ENCODE data around the gene FBN2. TPM values are rescaled to one million over a fixed set of nuclear protein-coding genes. Genes with fewer than 3 reads are reported as not detected.

Gene FBN2
- 0.11 TPM for polyA plus RNA-seq (2012; ENCODE audit: missing spikeins)

GRCh38 chr5:128538000-128538249 is at the start of gene FBN2:
FBN2 (minus strand) TSS chr5:128538245; CDS start chr5:128537603, 642 bp downstream.
- FAIRE-seq (no peak), DNase-seq (ENCODE audit: insufficient read length) (no peak)
- no peak for TF ChIP-seq POLR2AphosphoS5 (IDR thresholded peaks at IDR 0.05; ENCODE audit: low read depth, low read length)

- no peak for FAIRE-seq
- TF ChIP-seq POLR2A (IDR thresholded peaks at IDR 0.05; ENCODE audit: low read depth, low read length) (no peak), TAF1 (IDR thresholded peaks at IDR 0.05; ENCODE audit: borderline replicate concordance, low read depth, low read length) (no peak), POLR2AphosphoS5 (IDR thresholded peaks at IDR 0.05; ENCODE audit: low read depth, low read length) (no peak)
Measured at GRCh38 chr5:128587275-128587674, 49.2 kb upstream of the FBN2 start.

GRCh38 chr5:128586848-128587247 is 48.8 kb upstream of the FBN2 start:
- FAIRE-seq (no peak), DNase-seq (ENCODE audit: insufficient read length) (no peak)
- TF ChIP-seq POLR2AphosphoS5 (IDR thresholded peaks at IDR 0.05; ENCODE audit: low read depth, low read length) (no peak), TAF1 (IDR thresholded peaks at IDR 0.05; ENCODE audit: borderline replicate concordance, low read depth, low read length) (no peak), POLR2A (IDR thresholded peaks at IDR 0.05; ENCODE audit: low read depth, low read length) (no peak)

More at GRCh38 chr5:128587275-128587674, 49.2 kb upstream of the FBN2 start:
- DNase-seq (ENCODE audit: insufficient read length) = no peak

- DNase-seq (ENCODE audit: insufficient read length) = no peak
- TF ChIP-seq TAF1 (IDR thresholded peaks at IDR 0.05; ENCODE audit: borderline replicate concordance, low read depth, low read length) (no peak), POLR2AphosphoS5 (IDR thresholded peaks at IDR 0.05; ENCODE audit: low read depth, low read length) (no peak), POLR2A (IDR thresholded peaks at IDR 0.05; ENCODE audit: low read depth, low read length) (no peak)
- FAIRE-seq = no peak
Measured at GRCh38 chr5:128579639-128580038, 41.6 kb upstream of the FBN2 start.

GRCh38 chr5:128579093-128579492 is 41.0 kb upstream of the FBN2 start:
- FAIRE-seq = no peak
- TF ChIP-seq POLR2A (IDR thresholded peaks at IDR 0.05; ENCODE audit: low read depth, low read length) (no peak), POLR2AphosphoS5 (IDR thresholded peaks at IDR 0.05; ENCODE audit: low read depth, low read length) (no peak), TAF1 (IDR thresholded peaks at IDR 0.05; ENCODE audit: borderline replicate concordance, low read depth, low read length) (no peak)
- DNase-seq (ENCODE audit: insufficient read length) = no peak

GRCh38 chr5:128574041-128574440 is 36.0 kb upstream of the FBN2 start:
- FAIRE-seq (no peak), DNase-seq (ENCODE audit: insufficient read length) (no peak)
- TF ChIP-seq TAF1 (IDR thresholded peaks at IDR 0.05; ENCODE audit: borderline replicate concordance, low read depth, low read length) (no peak), POLR2A (IDR thresholded peaks at IDR 0.05; ENCODE audit: low read depth, low read length) (no peak), POLR2AphosphoS5 (IDR thresholded peaks at IDR 0.05; ENCODE audit: low read depth, low read length) (no peak)

GRCh38 chr5:128572930-128573319 is 34.9 kb upstream of the FBN2 start:
- DNase-seq (ENCODE audit: insufficient read length) = no peak
- TF ChIP-seq POLR2A (IDR thresholded peaks at IDR 0.05; ENCODE audit: low read depth, low read length) (no peak), TAF1 (IDR thresholded peaks at IDR 0.05; ENCODE audit: borderline replicate concordance, low read depth, low read length) (no peak), POLR2AphosphoS5 (IDR thresholded peaks at IDR 0.05; ENCODE audit: low read depth, low read length) (no peak)
- FAIRE-seq = no peak

- no peak for TF ChIP-seq POLR2AphosphoS5 (IDR thresholded peaks at IDR 0.05; ENCODE audit: low read depth, low read length)
- no peak for TF ChIP-seq POLR2A (IDR thresholded peaks at IDR 0.05; ENCODE audit: low read depth, low read length)
- TF ChIP-seq TAF1 (IDR thresholded peaks at IDR 0.05; ENCODE audit: borderline replicate concordance, low read depth, low read length) = no peak
- FAIRE-seq = no peak
Measured at GRCh38 chr5:128572051-128572929, 34.2 kb upstream of the FBN2 start.

GRCh38 chr5:128566178-128566577 is 28.1 kb upstream of the FBN2 start:
- TF ChIP-seq POLR2AphosphoS5 (IDR thresholded peaks at IDR 0.05; ENCODE audit: low read depth, low read length) = no peak
- no peak for TF ChIP-seq POLR2A (IDR thresholded peaks at IDR 0.05; ENCODE audit: low read depth, low read length)
- TF ChIP-seq TAF1 (IDR thresholded peaks at IDR 0.05; ENCODE audit: borderline replicate concordance, low read depth, low read length) = no peak
- DNase-seq (ENCODE audit: insufficient read length) (no peak), FAIRE-seq (no peak)

More at GRCh38 chr5:128572051-128572929, 34.2 kb upstream of the FBN2 start:
- DNase-seq (ENCODE audit: insufficient read length) = no peak

GRCh38 chr5:128559300-128560297 is 21.6 kb upstream of the FBN2 start:
- TF ChIP-seq TAF1 (IDR thresholded peaks at IDR 0.05; ENCODE audit: borderline replicate concordance, low read depth, low read length) (no peak), POLR2AphosphoS5 (IDR thresholded peaks at IDR 0.05; ENCODE audit: low read depth, low read length) (no peak), POLR2A (IDR thresholded peaks at IDR 0.05; ENCODE audit: low read depth, low read length) (no peak)
- no peak for DNase-seq (ENCODE audit: insufficient read length)
- FAIRE-seq = no peak

GRCh38 chr5:128553747-128554146 is 15.7 kb upstream of the FBN2 start:
- FAIRE-seq (no peak), DNase-seq (ENCODE audit: insufficient read length) (no peak)
- TF ChIP-seq TAF1 (IDR thresholded peaks at IDR 0.05; ENCODE audit: borderline replicate concordance, low read depth, low read length) (no peak), POLR2AphosphoS5 (IDR thresholded peaks at IDR 0.05; ENCODE audit: low read depth, low read length) (no peak), POLR2A (IDR thresholded peaks at IDR 0.05; ENCODE audit: low read depth, low read length) (no peak)
